ENCODE data around the gene DNM1.

DNM1 gene

DNA sequence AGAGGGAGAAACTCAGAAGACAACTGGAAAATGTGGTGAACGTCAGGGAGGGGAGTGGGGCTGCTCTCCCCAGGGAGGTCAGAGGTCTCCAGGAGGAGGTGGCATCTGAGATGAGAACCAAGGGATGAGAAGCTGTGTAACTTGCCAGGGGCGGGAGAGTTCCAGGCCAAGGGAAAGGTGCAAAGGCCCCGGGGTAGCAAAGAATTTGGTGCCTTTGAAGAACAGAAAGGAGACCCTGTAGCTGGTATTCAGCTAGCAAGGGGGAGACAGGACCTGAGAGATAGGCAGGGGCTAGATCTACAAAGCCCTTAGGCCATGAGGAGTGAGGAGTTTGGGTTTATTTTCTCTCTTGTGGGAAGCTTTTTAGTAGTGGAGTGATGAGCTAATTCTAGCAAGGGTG, 3.3 kb downstream of the DNM1 start:
- DNase-seq, result no peak

DNA sequence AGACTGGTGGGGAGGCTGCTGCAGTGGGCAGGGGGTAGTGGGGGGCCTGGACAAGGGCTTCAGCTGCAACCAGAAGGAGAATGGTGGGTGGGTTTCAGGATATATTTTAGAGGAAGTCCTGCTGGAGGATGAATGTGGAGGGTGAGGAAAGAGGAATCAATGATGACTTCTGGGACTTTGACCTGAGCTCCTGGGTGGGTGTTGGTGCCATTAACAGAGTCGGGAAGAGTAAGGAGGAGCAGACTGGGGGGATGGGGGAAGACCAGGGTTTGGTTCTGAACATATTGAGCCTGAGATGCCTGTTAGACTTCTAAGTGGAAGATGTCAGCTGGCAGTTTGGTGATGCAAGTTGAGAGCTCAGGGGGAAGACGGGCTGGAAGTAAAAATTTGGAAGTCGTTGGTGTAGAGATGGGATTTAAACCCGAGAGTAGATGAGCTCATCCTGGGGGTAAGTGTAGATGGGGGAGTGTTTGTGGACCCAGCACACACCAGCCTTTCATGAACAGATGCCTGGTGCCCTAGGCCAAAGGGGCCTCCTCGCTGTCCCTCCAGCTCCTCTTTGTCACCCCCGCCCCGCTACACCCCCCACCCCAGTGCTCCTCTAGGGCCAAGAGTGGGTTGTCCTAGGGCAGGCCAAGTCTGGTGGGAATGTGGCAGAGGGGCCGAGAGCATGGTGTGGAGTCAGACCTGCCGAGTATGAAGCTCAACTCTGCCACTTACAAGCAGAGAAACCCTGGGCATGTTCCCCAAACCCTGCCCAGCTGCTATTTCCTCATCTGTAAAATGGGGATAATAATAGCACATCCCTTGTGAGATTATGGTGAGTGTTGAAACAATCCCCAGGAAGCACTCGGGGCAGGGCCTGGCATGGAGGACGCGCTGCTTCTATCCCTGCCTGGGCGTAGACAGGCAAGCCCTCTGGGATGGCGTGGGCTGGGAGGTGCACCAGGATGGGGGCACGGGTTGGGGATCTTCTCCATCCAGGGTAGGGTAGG, 4.0 kb downstream of the DNM1 start:
- no peak for DNase-seq

GRCh38 chr9:128208386-128208785, 5.2 kb downstream of the DNM1 start:
- no peak for DNase-seq

DNA sequence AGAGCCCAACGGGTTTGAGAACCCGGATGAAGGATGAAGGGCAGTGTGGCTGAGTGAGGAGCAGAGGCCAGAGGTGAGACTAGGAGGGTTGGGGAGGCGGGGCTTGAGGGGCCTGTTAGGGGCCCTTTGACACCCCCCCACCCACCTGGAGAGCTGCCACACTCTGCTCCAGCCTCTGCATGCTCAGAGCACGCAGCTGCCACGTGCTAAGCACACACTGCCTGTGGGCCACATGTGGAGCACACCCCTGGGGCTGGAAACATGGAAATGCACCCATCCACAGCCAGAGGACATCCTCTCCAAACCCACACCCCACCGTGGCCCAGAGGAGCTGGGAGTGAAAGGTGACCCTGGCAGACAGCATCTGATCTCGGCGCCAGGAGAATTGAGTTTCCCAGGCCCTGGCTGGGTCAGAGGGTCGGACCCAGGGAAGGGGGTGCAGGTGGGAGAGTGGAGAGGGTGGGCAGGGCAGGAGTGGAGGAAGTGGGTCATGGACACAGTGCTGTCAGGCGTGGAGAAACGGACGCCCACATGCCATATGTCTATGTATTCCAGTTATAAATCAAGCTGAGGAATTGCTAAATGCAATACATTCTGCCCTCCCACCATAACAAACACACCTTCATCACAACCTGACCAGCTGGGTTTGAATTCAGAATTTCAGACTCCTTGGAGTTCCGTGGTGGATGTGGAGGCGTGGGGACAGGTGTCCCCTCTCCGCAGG, 5.9 kb downstream of the DNM1 start:
- DNase-seq, result no peak

- no peak for DNase-seq
Observed at GRCh38 chr9:128211186-128211980, 8.2 kb downstream of the DNM1 start.

DNA sequence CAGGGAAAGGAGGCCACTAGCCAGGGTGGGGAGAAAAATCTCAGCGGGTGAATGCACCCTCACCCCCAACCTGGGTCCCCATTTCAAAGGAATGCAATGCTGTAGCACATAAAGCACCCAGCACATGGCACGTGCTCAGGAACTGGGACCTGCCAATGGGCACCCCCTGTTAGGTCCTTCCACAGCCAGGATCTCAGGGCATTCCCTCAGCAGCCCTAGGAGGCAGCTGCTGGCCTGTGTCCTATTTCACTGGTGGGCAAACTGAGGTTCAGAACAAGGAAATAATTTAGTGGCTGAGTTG, 8.8 kb downstream of the DNM1 start:
- DNase-seq, result no peak

GRCh38 chr9:128213746-128214497, 10.7 kb downstream of the DNM1 start:
- no peak for DNase-seq

DNA sequence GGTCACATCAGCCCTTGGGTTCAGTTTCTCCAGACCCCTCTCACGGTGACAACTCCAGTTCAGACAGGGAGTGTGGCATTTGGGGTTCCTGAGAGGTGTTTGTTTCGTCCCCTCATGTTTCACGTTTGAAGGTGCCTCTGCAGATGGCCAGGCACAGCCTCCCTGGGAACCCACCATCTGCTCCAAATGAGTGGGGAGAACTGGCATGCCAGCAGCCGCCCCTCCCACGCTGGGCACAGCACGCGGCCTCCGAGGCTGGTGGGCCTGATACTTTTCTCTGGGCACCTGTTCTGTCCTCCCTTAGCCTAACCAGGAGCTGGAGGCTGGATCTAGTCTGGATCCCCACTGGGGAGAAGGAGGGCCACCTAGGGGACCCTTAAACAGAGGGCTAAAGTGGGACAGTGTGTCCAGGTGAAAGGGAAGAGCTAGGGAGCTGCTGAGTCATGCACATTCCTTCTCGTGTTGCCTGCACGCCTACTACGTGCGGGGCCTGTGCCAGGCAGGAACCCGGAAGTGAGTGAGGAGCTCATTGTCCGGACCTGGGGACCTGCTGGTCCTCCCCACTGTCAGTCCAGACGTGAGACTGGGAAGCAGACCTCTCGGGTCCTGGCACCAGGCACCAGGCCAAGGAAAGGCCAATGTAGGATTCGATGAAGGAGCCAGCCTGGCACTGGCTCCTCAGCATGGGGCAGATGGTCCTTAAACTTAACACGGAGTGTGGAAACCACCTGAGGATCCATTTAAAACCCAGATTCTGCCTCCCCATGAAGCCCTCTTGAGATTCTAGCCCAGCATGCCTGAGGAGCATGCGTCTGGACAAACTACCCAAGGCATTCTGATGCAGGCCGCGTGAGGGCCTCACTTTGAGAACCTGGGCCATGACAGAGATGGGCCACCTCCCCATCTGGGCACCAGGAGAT, 11.7 kb downstream of the DNM1 start:
- no peak for DNase-seq

DNA sequence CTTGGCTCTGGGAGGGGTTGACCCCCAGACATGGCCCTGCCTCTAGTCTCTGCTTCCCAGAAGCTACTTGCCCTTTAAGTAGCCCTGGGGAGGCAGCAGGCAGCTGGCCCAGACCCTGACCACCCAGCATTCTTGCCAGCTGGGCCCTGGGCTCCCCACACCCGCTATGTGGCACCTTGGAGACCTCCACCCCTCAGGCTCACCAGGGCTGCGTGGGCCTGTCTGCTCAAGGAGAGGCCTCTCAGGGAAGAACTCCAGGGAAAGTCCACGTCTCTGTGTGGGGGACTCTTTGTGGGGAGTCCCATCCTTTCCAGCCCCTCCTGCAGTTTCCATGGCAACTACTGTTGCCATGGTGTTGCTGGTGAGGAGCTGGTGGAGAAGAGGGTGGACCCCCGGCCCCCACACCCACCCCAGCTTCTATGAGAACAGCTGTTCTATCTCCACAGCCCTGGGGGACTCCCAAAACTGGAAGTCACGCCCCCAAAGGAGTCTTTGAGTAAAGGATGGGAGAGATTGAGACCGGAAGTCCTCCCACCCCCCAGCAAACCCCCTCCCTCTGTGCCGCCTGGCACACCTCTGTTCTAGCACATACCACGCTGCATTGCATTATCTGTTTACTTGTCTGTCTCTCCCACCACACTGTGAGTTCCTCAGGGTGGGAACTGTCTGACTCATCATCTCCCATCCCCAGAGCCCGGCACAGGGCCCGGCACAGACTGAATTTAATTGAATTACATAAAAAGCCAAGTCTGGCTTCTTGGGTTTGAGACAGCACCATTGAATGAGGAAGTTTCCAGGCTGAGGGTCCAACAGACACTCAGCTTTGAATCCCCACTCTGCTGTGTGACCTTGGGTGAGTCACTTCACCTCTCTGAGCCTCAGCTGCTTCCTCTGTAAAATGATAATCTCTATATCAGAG, 12.6 kb downstream of the DNM1 start:
- no peak for DNase-seq

DNA sequence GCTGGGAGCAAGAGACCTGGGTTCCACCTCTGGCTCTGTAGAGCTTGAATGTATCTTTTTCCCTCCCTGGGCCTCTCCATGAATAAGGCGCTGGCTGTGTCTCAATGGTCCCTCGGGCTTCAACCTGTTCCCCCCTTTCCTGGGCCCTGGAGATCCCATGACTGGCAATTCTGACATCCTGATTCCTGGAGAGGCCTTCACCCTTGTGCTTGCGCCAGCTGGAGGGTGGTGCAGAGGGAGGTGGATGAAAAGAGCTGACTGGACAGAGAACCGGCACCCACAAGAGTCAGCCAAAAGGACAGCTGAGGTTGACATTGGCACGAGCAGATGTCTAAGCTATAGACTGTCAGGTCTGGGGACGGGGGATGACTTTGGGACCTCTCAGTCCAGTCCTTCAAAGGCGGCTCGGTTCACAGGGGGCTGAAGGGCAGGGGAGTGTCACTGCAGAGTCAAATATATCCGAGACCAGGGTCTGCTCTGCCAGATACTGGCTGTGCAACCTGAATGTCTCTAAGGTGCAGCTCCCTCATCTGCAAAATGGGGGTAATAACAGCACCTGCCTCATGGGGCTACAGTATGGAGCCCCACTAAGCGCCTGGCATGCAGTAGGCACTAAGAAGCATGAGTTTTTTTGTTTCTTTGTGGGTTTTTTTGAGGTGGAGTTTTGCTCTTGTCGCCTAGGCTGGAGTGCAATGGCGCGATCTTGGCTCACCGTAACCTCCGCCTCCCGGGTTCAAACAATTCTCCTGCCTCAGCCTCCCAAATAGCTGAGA, 13.8 kb downstream of the DNM1 start:
- no peak for DNase-seq

DNA sequence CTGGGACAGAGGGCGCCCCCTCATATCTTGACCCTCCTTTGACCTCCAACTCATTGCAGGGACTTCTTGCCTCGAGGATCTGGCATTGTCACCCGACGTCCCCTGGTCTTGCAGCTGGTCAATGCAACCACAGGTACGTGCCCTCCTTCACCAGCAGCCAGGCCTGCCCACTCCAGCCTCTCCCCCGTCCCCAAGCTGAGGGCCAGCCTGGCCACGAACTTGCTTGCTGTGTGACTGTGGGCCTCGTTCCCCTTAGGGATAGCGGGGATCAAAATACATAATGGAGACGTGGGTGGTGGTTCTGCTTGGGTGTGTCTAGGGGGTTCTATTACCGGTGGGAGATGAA, 15.0 kb downstream of the DNM1 start:
- DNase-seq, result no peak

DNA sequence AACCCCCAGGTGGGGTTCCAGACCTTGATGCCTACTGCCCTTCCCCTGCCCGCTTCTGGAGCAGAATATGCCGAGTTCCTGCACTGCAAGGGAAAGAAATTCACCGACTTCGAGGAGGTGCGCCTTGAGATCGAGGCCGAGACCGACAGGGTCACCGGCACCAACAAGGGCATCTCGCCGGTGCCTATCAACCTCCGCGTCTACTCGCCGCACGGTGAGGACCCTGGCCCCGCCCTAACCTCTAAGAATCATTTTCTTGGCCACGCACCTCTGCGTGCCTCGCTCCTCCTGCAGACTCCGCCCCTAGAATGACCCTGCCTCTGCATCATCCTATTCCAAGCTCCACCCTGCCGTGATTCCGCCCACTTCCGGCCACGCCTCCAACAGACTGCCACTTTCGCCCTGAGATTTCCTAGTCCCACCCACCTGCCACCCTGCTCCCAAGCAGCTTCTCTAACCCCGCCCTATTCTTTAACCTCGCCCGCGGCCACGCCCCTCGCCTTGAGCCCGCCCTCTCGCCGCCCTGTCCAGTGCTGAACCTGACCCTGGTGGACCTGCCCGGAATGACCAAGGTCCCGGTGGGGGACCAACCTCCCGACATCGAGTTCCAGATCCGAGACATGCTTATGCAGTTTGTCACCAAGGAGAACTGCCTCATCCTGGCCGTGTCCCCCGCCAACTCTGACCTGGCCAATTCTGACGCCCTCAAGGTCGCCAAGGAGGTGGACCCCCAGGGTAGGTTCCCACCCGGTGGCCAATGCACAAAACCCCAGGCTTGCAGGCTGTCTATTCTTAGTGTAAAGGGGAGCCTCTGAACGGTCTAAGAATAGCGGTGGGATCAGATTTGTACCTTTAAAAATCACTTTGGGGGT, 15.6 kb downstream of the DNM1 start:
- DNase-seq, result peak; percentile 97

DNA sequence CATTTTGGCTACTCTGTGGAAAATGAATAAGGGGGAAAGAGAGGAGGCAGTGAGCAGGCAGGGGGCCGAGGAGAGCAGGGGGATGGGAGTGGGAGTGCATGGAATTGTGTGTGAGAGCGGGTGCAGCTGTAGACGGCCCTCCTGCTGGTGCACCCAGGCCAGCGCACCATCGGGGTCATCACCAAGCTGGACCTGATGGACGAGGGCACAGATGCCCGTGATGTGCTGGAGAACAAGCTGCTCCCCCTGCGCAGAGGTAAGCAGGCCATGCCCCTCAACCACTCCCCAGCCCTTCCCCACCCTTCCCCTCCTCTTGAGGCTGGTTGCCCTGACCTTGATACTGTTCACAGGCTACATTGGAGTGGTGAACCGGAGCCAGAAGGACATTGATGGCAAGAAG, 16.7 kb downstream of the DNM1 start:
- DNase-seq, result no peak

DNA sequence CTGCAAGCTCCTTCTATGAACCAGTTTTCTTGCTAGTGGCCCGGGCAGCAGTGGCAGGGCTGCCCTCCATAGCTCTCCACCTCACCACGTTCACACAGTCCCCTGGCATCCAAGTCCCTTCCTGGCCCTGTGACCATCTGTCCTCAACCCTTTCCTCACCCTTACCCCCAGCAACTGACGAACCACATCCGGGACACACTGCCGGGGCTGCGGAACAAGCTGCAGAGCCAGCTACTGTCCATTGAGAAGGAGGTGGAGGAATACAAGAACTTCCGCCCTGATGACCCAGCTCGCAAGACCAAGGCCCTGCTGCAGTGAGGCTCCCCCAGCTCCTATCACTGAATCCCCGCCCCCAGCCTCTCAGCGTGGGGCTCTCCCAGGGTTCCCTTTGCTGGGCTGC, 18.8 kb downstream of the DNM1 start:
- DNase-seq, result no peak

DNA sequence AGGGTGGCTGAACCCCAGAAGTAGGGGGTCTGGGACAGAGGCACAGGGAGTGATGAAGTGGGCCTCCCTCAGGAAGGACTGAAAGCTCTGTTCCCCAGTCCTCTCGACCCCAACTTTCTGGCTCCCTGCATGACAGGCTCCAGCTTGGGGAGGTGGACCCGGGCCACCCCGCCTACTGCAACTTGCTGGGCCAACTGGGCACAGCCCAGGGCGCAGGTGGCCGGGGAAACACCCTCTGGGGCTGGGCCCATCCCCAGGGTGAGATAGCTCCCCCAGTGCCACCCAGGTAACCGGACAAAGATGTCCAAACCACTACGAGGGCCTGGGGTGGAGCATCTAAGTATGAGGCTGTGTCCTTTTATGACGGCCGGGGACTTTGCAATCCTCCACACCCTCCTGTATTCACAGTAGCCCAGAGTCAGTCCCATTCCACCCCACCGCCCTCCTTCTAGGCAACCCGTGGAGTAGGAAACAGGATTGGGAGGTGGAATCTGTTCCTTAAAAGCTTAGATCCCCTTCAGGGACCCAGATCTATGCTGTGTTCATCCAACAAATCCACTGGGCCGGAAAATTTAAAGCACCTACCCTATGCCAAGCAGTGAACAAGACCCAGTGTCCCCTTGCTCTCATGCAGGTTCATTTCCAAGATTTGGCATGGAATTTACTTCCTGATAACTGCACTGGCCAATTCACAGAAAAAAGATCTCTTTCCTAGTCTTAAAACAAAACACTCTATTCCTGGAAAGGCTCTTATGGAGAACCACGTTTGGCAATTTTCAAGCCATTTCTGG, 19.9 kb downstream of the DNM1 start:
- no peak for DNase-seq

- no peak for DNase-seq
Observed at GRCh38 chr9:128224877-128225276, 21.7 kb downstream of the DNM1 start.

DNA sequence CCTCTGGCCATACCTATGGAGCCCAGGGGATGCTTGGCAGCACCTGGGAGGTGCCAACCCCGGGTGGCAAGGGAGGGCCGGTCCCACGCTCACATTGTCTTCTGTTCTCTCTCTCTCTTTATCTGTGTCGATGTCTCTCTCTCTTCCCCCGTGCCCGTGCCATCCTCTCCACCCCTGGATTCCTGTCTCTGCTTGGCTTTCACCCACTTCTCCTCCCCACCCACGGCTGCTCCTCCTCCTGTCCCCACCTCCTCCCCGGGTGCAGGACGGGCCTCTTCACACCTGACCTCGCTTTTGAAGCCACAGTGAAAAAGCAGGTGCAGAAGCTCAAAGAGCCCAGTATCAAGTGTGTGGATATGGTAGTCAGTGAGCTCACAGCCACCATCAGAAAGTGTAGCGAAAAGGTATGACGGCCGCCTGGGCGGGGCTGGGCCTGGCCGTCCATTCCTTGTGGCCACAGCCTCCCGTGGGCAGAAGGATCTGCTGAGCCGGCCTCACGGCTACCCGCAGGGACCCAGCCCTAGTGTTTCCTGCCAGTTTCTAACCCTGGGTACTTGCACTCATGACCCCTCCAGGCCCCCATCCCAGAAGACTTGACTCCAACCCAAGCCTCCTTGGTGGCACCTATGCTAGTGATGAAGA, 22.7 kb downstream of the DNM1 start:
- DNase-seq, result no peak

All from CD4-positive, alpha-beta T cell treated with Interleukin-17A for 1 hour (primary cell).